ENCODE measurements around the gene NRL.

Gene NRL

GRCh38 chr14:24080888-24081738 lies 33.6 kb downstream of the NRL start:
- DNase-seq: peak; percentile 72

GRCh38 chr14:24080142-24080530 lies 34.6 kb downstream of the NRL start:
- DNase-seq: no peak

- no peak for DNase-seq
These were observed 35.1 kb downstream of the NRL start for GRCh38 chr14:24079491-24080141.

GRCh38 chr14:24078146-24078545 lies 36.6 kb downstream of the NRL start:
- DNase-seq: no peak

- no peak for DNase-seq
These were observed 37.7 kb downstream of the NRL start for GRCh38 chr14:24077086-24077485.

- no peak for DNase-seq
These were observed 38.5 kb downstream of the NRL start for GRCh38 chr14:24076302-24076601.

GRCh38 chr14:24075485-24076301 lies 39.1 kb downstream of the NRL start:
- DNase-seq: no peak

GRCh38 chr14:24074625-24075484 lies 39.9 kb downstream of the NRL start:
- no peak for DNase-seq

GRCh38 chr14:24072881-24073877 lies 41.6 kb downstream of the NRL start:
- no peak for DNase-seq

GRCh38 chr14:24072436-24072835 lies 42.3 kb downstream of the NRL start:
- DNase-seq: no peak

GRCh38 chr14:24071836-24072430 lies 42.8 kb downstream of the NRL start:
- no peak for DNase-seq

GRCh38 chr14:24071144-24071697 lies 43.5 kb downstream of the NRL start, which contains the start of gene CPNE6:
CPNE6 (plus strand) TSS chr14:24071562; CDS start chr14:24072937, 1,375 bp downstream.
- DNase-seq: peak; percentile 28

GRCh38 chr14:24070285-24071143 lies 44.2 kb downstream of the NRL start:
- no peak for DNase-seq

GRCh38 chr14:24069411-24069735 lies 45.4 kb downstream of the NRL start:
- DNase-seq: no peak

GRCh38 chr14:24068711-24069410 lies 45.9 kb downstream of the NRL start:
- no peak for DNase-seq

- no peak for DNase-seq
These were observed 47.3 kb downstream of the NRL start for GRCh38 chr14:24067133-24068082.

GRCh38 chr14:24066496-24067132 lies 48.1 kb downstream of the NRL start:
- DNase-seq: no peak

All from stimulated activated CD4-positive, alpha-beta T cell treated with anti-CD3 and anti-CD28 coated beads, Interleukin-4, amount 100 ng/mL, for 1 hour (primary cell).